MCF 10A (cell line): ENCODE measurements around the gene TADA3. TPM values are rescaled to one million over a fixed set of nuclear protein-coding genes. Genes with fewer than 3 reads are reported as not detected.
A peak's percentile ranks its signal among the peaks of the same experiment; 100 is the strongest.

Experiments used
- BruUV-seq: library from RNA; stranded (reverse); fragments of 400-500 nt; replicated peaks from 2 replicates; lab custom pipeline; 2021; lab: Mats Ljungman, UMichigan
- CTCF ChIA-PET: fragments of 300-600 bp; sonication (Branson Sonifier 250); formaldehyde crosslinking; extraction: SDS; loops from one replicate; lab custom pipeline; 2021; ENCODE audit warnings: antibody characterized with exemption, inconsistent platforms; lab: Yijun Ruan, JAX
- POLR2A ChIA-PET: fragments of 300-600, 350-650 bp; sonication (Branson Sonifier 250); formaldehyde crosslinking; extraction: SDS; loops from one replicate; lab custom pipeline; 2020; ENCODE audit warnings: antibody characterized with exemption, inconsistent platforms; lab: Yijun Ruan, JAX
- DNase-seq: peaks from one replicate; pipeline ENCODE4 v3.0.0-alpha.2; 2018; ENCODE audit not compliant: unreplicated experiment
- H3K27ac Mint-ChIP-seq: one replicate; pipeline ENCODE4 v1.8.0; 2022; ENCODE audit warnings: mild to moderate bottlenecking, low read depth, mixed read lengths; ENCODE audit not compliant: unreplicated experiment
- H3K27me3 Mint-ChIP-seq: one replicate; pipeline ENCODE4 v1.8.0; 2022; ENCODE audit warnings: mixed read lengths; ENCODE audit not compliant: insufficient read depth, unreplicated experiment
- H3K36me3 Mint-ChIP-seq: one replicate; pipeline ENCODE4 v1.8.0; 2022; ENCODE audit warnings: mild to moderate bottlenecking, moderate library complexity, mixed read lengths; ENCODE audit not compliant: insufficient read depth, unreplicated experiment
- H3K4me1 Mint-ChIP-seq: one replicate; pipeline ENCODE4 v1.8.0; 2022; ENCODE audit warnings: mixed read lengths; ENCODE audit not compliant: insufficient read depth, unreplicated experiment
- H3K4me3 Mint-ChIP-seq: one replicate; pipeline ENCODE4 v1.8.0; 2022; ENCODE audit warnings: mild to moderate bottlenecking, moderate library complexity, mixed read lengths; ENCODE audit not compliant: unreplicated experiment
- H3K9me3 Mint-ChIP-seq: one replicate; pipeline ENCODE4 v1.8.0; 2022; ENCODE audit warnings: mixed read lengths; ENCODE audit not compliant: unreplicated experiment
- CTCF ChIP-seq: fragments of 200-600 bp; IDR thresholded peaks from one replicate; pipeline ENCODE4 v1.8.0; 2022; ENCODE audit warnings: antibody characterized with exemption, mild to moderate bottlenecking; ENCODE audit not compliant: unreplicated experiment
- intact Hi-C: fragments of 100-400 bp; cut with micrococcal nuclease; formaldehyde crosslinking; loops from 2 replicates; pipeline ENCODE4 v1.14.1; 2022
- total RNA-seq: library from RNA; stranded (reverse); gene quantifications from 2 replicates; pipeline ENCODE4 v1.2.3, GENCODE V29; 2022

TADA3 gene
- total RNA-seq, 1 experiment from 2014 or later: 77.1 TPM

- ChIA-PET CTCF (no interaction called here), POLR2A (interaction anchor here (1.2 kb wide), 1 partner anchor 24 kb away, joined by 4 read pairs; no protein-coding TSS in a partner anchor)
- no peaks in the 10 kb centered on the region for H3K36me3 Mint-ChIP-seq
- no TSS peak for BruUV-seq
- TF ChIP-seq CTCF: no peak
- no peak overlapping the region for H3K27ac Mint-ChIP-seq
- no peaks in the 10 kb centered on the region for H3K27me3 Mint-ChIP-seq
- H3K4me3 Mint-ChIP-seq: no peak overlapping the region
- peaks cover 12% of the 10 kb centered on the region for H3K4me1 Mint-ChIP-seq
- intact Hi-C loops: no loop called here
- H3K9me3 Mint-ChIP-seq: no peaks in the 10 kb centered on the region
- DNase-seq: no peak
Observed at GRCh38 chr3:9754678-9755077, 37.6 kb downstream of the TADA3 start.

DNA sequence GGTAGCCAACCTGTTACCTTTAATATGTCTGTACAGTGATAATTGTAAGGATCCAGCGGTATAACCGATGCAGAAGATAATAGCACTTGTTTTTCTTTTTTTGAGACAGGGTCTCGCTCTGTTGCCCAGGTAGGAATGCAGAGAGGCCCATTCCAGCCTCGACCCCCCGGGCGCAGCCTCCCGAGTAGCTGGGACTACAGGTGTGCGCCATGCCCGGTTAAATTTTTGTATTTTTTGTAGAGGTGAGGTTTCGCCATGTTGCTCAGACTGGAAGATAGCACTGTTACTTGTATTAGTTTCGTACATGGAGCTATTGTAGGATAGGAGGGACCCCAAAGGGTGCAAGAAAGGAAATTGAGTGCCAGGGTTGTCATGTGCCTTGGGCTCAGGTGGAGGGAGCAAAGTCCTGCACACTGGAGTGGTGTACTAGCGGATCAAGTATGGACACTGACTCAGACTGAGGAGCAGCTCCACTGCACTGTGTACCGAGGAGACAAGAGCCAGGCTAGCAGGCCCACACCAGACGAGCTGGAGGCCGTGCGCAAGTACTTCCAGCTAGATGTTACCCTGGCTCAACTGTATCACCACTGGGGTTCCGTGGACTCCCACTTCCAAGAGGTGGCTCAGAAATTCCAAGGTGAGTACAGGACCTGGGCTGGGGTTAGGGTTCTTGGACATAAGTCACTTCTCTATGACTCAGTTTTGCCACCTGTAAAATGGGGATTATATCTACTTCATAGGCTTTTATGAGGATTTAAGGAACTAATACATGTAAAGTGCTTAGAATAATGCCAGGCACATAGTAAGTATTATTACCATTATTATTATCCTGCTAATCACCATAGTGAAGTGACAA is 41.5 kb downstream of the TADA3 start:
- no peak for TF ChIP-seq CTCF
- Mint-ChIP-seq H3K27me3 (no peaks in the 10 kb centered on the region), H3K4me1 (peaks cover 17% of the 10 kb centered on the region), H3K4me3 (peak overlapping the region; percentile 83), H3K36me3 (peaks cover 21% of the 10 kb centered on the region), H3K9me3 (no peaks in the 10 kb centered on the region), H3K27ac (peak overlapping the region; percentile 84)
- intact Hi-C loops: no loop called here
- CTCF ChIA-PET: interaction anchor here (0.6 to 1.9 kb wide), 3 partner anchors 21 to 264 kb away, joined by 3 to 8 read pairs (median 5); no protein-coding TSS in a partner anchor
- DNase-seq: peak; percentile 12
- POLR2A ChIA-PET: interaction anchor here (0.5 to 3.3 kb wide), 8 partner anchors 17 to 511 kb away, joined by 3 to 41 read pairs (median 5); partner anchors contain the start of genes ARPC4, BRPF1, TADA3 and VHL
- TSS peak; percentile 36 for BruUV-seq

GRCh38 chr3:9749645-9750555 is 42.4 kb downstream of the TADA3 start, which contains the start of gene OGG1:
Gene OGG1, plus strand, starts transcription at chr3:9749952. Its CDS starts 335 bp downstream, at chr3:9750287.
- Mint-ChIP-seq H3K36me3 (peaks cover 30% of the 10 kb centered on the region), H3K27me3 (no peaks in the 10 kb centered on the region), H3K9me3 (no peaks in the 10 kb centered on the region), H3K27ac (peak within 1 kb of the TSS; percentile 84), H3K4me3 (peak within 1 kb of the TSS; percentile 83), H3K4me1 (peaks cover 17% of the 10 kb centered on the region)
- no peak for TF ChIP-seq CTCF
- peak; percentile 98 for DNase-seq
- intact Hi-C loops: no loop called here
- POLR2A ChIA-PET: interaction anchor here (0.6 to 3.3 kb wide), 18 partner anchors 14 to 512 kb away, joined by 3 to 41 read pairs (median 5); partner anchors contain the start of genes ARPC4, BRPF1, RPUSD3 and TADA3
- CTCF ChIA-PET: interaction anchor here (0.6 to 1.9 kb wide), 8 partner anchors 10 to 429 kb away, joined by 3 to 8 read pairs (median 4); no protein-coding TSS in a partner anchor
- BruUV-seq: no TSS peak
